Measurements from ENCODE around the gene CILP2.

The CILP2 gene

GRCh38 chr19:19527674-19528625 is 10.1 kb upstream of the CILP2 start:
- no peaks in the 10 kb centered on the region for H3K27me3 ChIP-seq (ENCODE audit: insufficient read depth, low read length, poor library complexity)
- ATAC-seq (ENCODE audit: insufficient read depth, low read depth), result no peak
- no peak overlapping the region for H3K4me2 ChIP-seq (ENCODE audit: insufficient read depth, low read length)

GRCh38 chr19:19528721-19529490 is 9.2 kb upstream of the CILP2 start, which contains the start of gene YJEFN3:
Gene YJEFN3 (plus strand): TSS chr19:19528911. CDS start chr19:19528933, 22 bp downstream.
- H3K36me3 ChIP-seq (ENCODE audit: insufficient read depth, low read length), result peaks cover 56% of the 10 kb centered on the region
- H4K20me1 ChIP-seq (ENCODE audit: insufficient read depth, low read length), result peaks cover 49% of the 10 kb centered on the region
- no peaks in the 10 kb centered on the region for H3K9me3 ChIP-seq (ENCODE audit: insufficient read depth, low read length, severe bottlenecking)
- no peaks in the 10 kb centered on the region for H3K27me3 ChIP-seq (ENCODE audit: insufficient read depth, low read length, poor library complexity)
- H2AFZ ChIP-seq (ENCODE audit: low read depth, low read length), result no peak within 1 kb of the TSS
- ATAC-seq (ENCODE audit: insufficient read depth, low read depth) (no peak), DNase-seq (no peak)
- H3K4me3 ChIP-seq (ENCODE audit: low read depth in 1 of 2, low read length in 2 of 2), result no peak within 1 kb of the TSS
- no peak within 1 kb of the TSS for H3K27ac ChIP-seq (ENCODE audit: low read length)
- no peak within 1 kb of the TSS for H3K4me2 ChIP-seq (ENCODE audit: insufficient read depth, low read length)
- TF ChIP-seq EZH2 (IDR thresholded peaks at IDR 0.05; ENCODE audit: borderline replicate concordance, low read depth, low read length, severe bottlenecking), result no peak
- no peak for TF ChIP-seq CTCF (IDR thresholded peaks at IDR 0.05; ENCODE audit: borderline replicate concordance, extremely low read depth, low read length, poor library complexity, severe bottlenecking)
- peaks cover 21% of the 10 kb centered on the region for H3K79me2 ChIP-seq (ENCODE audit: insufficient read depth, low read length)
- H3K9ac ChIP-seq (ENCODE audit: low read depth, low read length), result no peak within 1 kb of the TSS
- peaks cover 10% of the 10 kb centered on the region for H3K4me1 ChIP-seq (ENCODE audit: insufficient read depth, low read length)

More at GRCh38 chr19:19527674-19528625, 10.1 kb upstream of the CILP2 start:
- peaks cover 63% of the 10 kb centered on the region for H3K36me3 ChIP-seq (ENCODE audit: insufficient read depth, low read length)
- no peak overlapping the region for H3K4me3 ChIP-seq (ENCODE audit: low read depth in 1 of 2, low read length in 2 of 2)
- H3K4me1 ChIP-seq (ENCODE audit: insufficient read depth, low read length), result peaks cover 10% of the 10 kb centered on the region
- H3K27ac ChIP-seq (ENCODE audit: low read length), result no peak overlapping the region
- no peak overlapping the region for H2AFZ ChIP-seq (ENCODE audit: low read depth, low read length)
- no peak overlapping the region for H3K9ac ChIP-seq (ENCODE audit: low read depth, low read length)
- no peak for DNase-seq
- TF ChIP-seq CTCF (IDR thresholded peaks at IDR 0.05; ENCODE audit: borderline replicate concordance, extremely low read depth, low read length, poor library complexity, severe bottlenecking) (no peak), EZH2 (IDR thresholded peaks at IDR 0.05; ENCODE audit: borderline replicate concordance, low read depth, low read length, severe bottlenecking) (no peak)
- H3K9me3 ChIP-seq (ENCODE audit: insufficient read depth, low read length, severe bottlenecking), result no peaks in the 10 kb centered on the region
- H3K79me2 ChIP-seq (ENCODE audit: insufficient read depth, low read length), result peaks cover 30% of the 10 kb centered on the region
- H4K20me1 ChIP-seq (ENCODE audit: insufficient read depth, low read length), result peaks cover 52% of the 10 kb centered on the region

- Histone ChIP-seq H3K9me3 (ENCODE audit: insufficient read depth, low read length, severe bottlenecking) (no peaks in the 10 kb centered on the region), H3K4me2 (ENCODE audit: insufficient read depth, low read length) (no peak overlapping the region), H3K4me1 (ENCODE audit: insufficient read depth, low read length) (peaks cover 10% of the 10 kb centered on the region), H3K27me3 (ENCODE audit: insufficient read depth, low read length, poor library complexity) (no peaks in the 10 kb centered on the region), H3K27ac (ENCODE audit: low read length) (no peak overlapping the region), H3K4me3 (ENCODE audit: low read depth in 1 of 2, low read length in 2 of 2) (no peak overlapping the region), H4K20me1 (ENCODE audit: insufficient read depth, low read length) (peaks cover 40% of the 10 kb centered on the region), H3K36me3 (ENCODE audit: insufficient read depth, low read length) (peaks cover 50% of the 10 kb centered on the region), H2AFZ (ENCODE audit: low read depth, low read length) (no peak overlapping the region), H3K79me2 (ENCODE audit: insufficient read depth, low read length) (peaks cover 11% of the 10 kb centered on the region), H3K9ac (ENCODE audit: low read depth, low read length) (no peak overlapping the region)
- TF ChIP-seq CTCF (IDR thresholded peaks at IDR 0.05; ENCODE audit: borderline replicate concordance, extremely low read depth, low read length, poor library complexity, severe bottlenecking) (no peak), EZH2 (IDR thresholded peaks at IDR 0.05; ENCODE audit: borderline replicate concordance, low read depth, low read length, severe bottlenecking) (no peak)
- ATAC-seq (ENCODE audit: insufficient read depth, low read depth), result no peak
- no peak for DNase-seq
These were observed 8.2 kb upstream of the CILP2 start for GRCh38 chr19:19529783-19530422.

All from DND-41 (cell line).